BJ (cell line): Measurements from ENCODE around the gene SLC16A8. TPM values are rescaled to one million over a fixed set of nuclear protein-coding genes. Genes with fewer than 3 reads are reported as not detected.

Source experiments
- CTCF ChIA-PET: fragments of 350-600 bp; formaldehyde crosslinking; extraction: SDS; loops from one replicate; lab custom pipeline; 2021; ENCODE audit warnings: antibody characterized with exemption, inconsistent platforms; lab: Yijun Ruan, JAX
- POLR2A ChIA-PET: fragments of 300-600 bp; sonication (Branson Sonifier 250); formaldehyde crosslinking; extraction: SDS; loops from one replicate; lab custom pipeline; 2021; ENCODE audit warnings: antibody characterized with exemption; lab: Charles Lee
- DNase-seq: peaks from one replicate; pipeline ENCODE4 v3.0.0-alpha.2; 2011; ENCODE audit warnings: low read depth
- H3K27me3 ChIP-seq: 2 replicates; pipeline ENCODE4 v1.6.0; 2011; ENCODE audit warnings: low read length; ENCODE audit not compliant: control insufficient read depth, insufficient read depth
- H3K36me3 ChIP-seq: 2 replicates; pipeline ENCODE4 v1.5.1; 2011; ENCODE audit warnings: low read length; ENCODE audit not compliant: control insufficient read depth, insufficient read depth
- H3K4me3 ChIP-seq: 2 replicates; pipeline ENCODE4 v1.5.1; 2011; ENCODE audit warnings: low read depth, mild to moderate bottlenecking, control low read depth, low read length
- polyA plus RNA-seq: library from polyadenylated mRNA; depleted of rRNA; stranded (reverse); fragments of >200 nt; gene quantifications from 2 replicates; pipeline ENCODE4 v1.2.3, GENCODE V29; 2011
- TF ChIP-seq, protein P1 (sequence below): IDR thresholded peaks from 2 replicates; pipeline ENCODE4 v1.5.1; 2011; ENCODE audit warnings: low read depth, mild to moderate bottlenecking, control low read depth, inconsistent platforms, low read length, moderate library complexity; ENCODE audit not compliant: insufficient read depth

Gene SLC16A8
- polyA plus RNA-seq, 1 experiment = 0.10 TPM

DNA sequence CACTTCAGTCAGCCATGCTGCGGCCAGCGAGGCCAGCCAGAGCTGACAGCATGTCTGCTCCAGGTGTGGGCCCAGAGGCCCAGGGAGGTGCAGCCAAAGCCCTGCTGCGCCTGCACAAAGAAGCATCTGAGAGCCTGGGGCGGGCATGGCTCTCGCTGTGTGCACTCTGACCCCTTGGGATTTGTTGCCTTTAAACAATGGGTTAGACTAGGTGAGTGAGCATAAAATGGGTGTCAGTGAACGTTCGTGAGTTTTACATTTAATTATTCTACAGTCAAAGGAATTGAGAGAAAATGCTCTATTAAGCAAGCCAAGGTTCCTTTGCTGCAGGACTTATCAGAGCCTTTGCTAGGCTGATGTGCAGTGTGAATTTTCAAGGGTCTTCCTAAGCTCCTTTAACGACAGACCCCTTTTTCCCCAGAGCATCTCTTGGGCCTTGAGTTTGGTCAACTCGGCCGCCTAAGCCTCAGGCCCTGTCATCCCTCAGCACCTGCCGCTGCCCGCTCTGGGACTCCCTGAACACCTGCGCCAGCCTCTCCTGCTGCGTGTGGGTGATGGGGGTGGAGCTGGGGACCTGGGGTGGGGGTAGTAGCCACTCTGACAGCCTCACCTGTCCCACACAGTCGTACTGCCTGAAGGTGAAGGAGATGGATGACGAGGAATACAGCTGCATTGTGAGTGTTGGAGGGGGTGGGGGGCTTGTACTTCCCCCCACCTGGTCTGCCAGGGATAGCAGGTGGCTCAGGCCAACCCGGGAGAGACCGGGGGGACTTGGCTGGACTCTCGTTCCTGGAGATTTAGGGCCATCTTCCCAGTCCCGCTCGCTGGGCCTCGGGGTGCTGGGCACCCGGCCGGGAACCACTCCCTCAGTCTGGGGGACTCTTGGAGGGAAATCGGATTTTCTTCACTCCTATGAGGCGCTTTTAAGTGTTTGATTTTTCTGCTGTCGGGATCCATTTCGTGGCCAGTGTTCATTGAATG, 10.5 kb downstream of the SLC16A8 start:
- ChIA-PET CTCF (interaction anchor here (1.3 kb wide), 1 partner anchor 209 kb away, joined by 4 read pairs; no protein-coding TSS in a partner anchor), POLR2A (no interaction called here)
- H3K4me3 ChIP-seq = no peak overlapping the region
- DNase-seq = no peak
- no peaks in the 10 kb centered on the region for H3K27me3 ChIP-seq
- peaks cover 13% of the 10 kb centered on the region for H3K36me3 ChIP-seq
- TF ChIP-seq, protein P1, sequence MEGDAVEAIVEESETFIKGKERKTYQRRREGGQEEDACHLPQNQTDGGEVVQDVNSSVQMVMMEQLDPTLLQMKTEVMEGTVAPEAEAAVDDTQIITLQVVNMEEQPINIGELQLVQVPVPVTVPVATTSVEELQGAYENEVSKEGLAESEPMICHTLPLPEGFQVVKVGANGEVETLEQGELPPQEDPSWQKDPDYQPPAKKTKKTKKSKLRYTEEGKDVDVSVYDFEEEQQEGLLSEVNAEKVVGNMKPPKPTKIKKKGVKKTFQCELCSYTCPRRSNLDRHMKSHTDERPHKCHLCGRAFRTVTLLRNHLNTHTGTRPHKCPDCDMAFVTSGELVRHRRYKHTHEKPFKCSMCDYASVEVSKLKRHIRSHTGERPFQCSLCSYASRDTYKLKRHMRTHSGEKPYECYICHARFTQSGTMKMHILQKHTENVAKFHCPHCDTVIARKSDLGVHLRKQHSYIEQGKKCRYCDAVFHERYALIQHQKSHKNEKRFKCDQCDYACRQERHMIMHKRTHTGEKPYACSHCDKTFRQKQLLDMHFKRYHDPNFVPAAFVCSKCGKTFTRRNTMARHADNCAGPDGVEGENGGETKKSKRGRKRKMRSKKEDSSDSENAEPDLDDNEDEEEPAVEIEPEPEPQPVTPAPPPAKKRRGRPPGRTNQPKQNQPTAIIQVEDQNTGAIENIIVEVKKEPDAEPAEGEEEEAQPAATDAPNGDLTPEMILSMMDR = no peak

DNA sequence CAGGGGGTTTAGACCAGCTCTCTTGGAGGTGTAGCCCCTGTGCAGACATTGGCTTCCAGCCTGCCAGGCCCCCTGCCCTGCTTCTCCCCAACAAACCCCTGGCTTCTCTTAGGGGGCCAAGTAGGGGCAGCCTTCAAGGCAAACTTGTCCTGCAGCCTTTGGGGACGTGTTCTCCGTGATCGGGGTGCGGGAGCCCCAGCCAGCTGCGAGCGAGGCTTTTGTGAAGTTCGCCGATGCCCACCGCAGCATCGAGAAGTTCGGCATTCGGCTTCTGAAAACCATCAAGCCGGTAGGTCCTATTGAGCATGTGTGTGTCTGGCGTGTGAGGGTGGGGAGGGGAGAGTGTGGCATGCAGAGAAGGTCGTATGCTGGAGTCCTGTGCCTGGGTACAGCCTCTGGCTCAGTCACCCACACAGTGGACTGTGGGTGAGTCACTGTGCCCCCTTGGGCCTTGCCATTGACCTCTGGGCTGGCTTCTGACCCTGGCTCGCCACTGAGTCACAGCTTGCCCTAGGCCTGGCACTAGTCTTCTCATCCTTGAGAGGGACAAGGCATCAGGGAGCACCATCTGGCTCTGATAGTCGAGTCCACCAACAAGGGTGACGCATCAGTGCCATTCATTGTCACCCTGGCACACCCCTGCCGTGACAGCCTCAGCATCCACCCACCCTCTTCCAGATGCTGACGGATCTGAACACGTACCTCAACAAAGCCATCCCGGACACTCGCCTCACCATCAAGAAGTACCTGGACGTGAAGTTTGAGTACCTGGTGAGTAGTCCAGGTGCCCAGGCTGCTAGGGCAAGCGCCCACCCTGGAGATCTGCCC, 11.4 kb downstream of the SLC16A8 start:
- ChIA-PET POLR2A (no interaction called here), CTCF (interaction anchor here (1.4 kb wide), 1 partner anchor 42 kb away, joined by 3 read pairs; no protein-coding TSS in a partner anchor)
- DNase-seq = no peak
- no peaks in the 10 kb centered on the region for H3K27me3 ChIP-seq
- H3K4me3 ChIP-seq = no peak overlapping the region
- TF ChIP-seq, protein P1 = no peak
- peaks cover 15% of the 10 kb centered on the region for H3K36me3 ChIP-seq

DNA sequence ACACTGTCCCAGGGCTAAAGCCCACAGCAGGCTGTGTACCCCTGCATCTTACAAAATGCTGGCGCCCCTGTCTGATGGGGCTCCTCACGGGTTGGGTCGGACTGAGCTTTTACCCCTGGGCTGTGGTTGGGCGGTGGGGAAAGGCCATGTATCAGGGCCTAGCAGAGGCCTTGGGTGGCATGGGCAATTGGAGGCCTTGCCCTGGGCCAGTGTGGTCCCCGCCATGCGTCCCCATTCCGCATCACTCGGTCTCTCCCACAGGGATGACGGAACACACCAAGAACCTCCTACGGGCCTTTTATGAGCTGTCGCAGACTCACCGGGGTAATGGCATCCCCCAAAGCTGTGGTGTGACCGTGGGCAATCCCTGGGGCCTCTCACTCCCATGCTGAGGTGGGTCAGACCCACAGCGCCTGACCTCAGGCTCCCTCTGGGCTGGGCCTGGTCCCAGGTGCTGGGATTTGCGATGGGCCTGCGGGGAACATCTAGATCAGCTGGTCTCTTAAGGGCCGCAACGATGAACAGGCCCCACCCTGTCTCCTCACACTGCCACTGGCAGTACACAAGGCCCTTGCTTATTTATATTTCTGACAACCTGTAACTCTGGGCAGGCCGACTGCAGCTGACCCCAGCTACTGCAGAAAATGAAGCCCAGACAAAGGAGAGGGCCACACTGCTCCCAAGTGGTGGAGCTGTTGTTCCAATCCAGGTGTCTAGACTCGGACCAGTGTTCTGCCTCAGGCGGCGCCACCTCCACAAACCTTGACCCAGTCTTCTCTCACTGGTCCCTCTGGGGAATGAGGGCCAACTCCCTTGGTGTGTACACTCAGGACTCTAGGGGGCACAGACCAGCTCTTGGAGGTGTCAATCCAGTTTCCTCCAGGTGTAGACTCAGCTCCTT, 12.3 kb downstream of the SLC16A8 start:
- ChIA-PET CTCF (interaction anchor here (0.6 to 1.4 kb wide), 3 partner anchors 20 to 235 kb away, joined by 3 read pairs; no protein-coding TSS in a partner anchor), POLR2A (no interaction called here)
- Histone ChIP-seq H3K27me3 (no peaks in the 10 kb centered on the region), H3K36me3 (peaks cover 15% of the 10 kb centered on the region), H3K4me3 (no peak overlapping the region)
- TF ChIP-seq, protein P1 = no peak
- no peak for DNase-seq

DNA sequence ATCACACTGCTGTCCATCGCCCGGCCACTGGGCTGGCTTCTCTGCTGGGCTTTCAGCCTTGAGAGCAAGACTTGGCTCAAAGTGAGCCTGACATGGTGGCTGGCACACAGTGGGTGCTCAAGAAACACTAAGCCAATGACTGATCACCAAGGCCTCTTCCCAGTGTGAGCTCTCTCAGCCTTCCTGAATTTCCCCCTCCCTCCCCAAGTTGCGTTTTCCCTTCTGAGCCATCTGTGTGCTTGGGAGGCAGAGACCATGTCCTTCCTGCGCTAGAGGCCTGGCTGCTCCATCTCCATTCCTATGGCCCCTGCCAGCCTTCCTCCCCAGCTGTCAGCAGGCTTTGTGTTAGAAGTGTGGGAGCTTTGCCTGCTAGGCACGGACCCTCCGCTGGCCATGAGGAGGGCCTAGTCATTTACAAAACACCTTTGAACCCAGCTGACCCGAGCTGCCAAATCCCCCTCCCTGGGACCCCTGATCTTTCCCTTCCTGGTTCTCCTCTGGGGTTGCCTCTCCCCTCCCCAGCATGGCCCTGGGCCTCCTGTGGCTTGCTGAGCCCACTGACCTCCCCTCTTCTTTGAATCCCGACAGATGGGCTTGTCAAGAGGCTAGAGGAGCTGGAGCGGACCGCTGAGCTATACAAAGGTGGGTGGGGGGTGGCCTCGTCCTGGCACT, 13.6 kb downstream of the SLC16A8 start:
- TF ChIP-seq, protein P1 = no peak
- ChIA-PET POLR2A (no interaction called here), CTCF (interaction anchor here (0.6 to 2.8 kb wide), 7 partner anchors 12 to 514 kb away, joined by 3 to 14 read pairs (median 5); partner anchors contain the start of genes PICK1 and SLC16A8)
- Histone ChIP-seq H3K36me3 (peaks cover 19% of the 10 kb centered on the region), H3K27me3 (no peaks in the 10 kb centered on the region), H3K4me3 (no peak overlapping the region)
- DNase-seq = no peak
